ENCODE measurements around the gene PDE6B.
"Not testable (repeated sequence)": the region's sequence is repeated elsewhere in the genome, so short reads cannot be mapped to it uniquely, and the experiment has no call there.

The PDE6B gene

DNA sequence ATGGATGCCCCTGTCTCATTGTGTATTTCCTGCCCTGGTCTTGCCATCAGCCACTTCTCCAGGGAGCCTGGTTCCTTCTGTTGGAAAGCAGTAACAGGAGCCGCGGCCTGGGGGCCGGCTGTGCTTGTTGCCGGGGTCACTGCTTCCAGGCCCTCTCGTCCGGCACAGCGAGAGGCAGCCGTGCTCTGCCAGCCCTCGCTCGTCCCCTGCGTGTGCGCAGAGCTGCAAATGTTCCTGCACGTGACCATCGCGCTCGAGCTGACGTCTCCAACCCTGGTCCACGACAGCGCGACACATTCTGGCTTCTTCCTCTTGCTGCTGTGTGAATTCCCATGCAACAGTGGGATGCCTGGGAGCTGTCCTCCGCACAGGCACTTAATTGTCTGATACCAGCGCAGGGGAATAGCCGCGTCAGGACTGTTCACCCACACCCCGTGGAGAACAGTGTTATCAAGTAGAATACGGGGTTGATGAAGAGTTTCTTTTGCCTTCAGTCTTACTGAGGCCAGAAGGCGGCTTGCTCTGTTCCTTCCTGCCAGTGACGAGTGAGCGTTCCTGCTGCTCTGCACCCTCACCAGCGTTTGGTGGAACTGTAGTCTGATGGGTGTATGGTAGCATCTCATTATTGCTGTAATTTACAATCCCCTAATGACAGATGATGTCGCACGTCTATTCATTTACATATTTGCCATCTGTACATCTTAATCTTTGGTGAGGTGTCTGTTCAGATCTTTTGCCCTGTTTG, 12.3 kb downstream of the PDE6B start:
- no peak for DNase-seq

DNA sequence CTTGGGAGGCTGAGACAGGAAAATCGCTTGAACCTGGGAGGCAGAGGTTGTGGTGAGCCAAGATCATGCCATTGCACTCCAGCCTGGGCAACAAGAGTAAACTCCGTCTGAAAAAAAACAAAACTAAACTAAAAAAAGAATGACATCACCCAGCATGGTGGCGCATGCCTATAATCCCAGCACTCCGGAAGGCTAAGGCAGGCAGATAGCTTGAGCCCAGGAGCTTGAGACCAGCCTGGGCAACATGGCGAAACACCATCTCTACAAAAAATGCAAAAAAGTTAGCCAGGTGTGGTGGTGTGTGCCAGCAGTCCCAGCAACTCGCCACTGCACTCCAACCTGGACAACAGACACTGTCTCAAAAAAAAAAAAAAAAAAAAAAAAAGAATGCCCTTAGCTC, 17.0 kb downstream of the PDE6B start:
- not testable (repeated sequence) for DNase-seq

DNA sequence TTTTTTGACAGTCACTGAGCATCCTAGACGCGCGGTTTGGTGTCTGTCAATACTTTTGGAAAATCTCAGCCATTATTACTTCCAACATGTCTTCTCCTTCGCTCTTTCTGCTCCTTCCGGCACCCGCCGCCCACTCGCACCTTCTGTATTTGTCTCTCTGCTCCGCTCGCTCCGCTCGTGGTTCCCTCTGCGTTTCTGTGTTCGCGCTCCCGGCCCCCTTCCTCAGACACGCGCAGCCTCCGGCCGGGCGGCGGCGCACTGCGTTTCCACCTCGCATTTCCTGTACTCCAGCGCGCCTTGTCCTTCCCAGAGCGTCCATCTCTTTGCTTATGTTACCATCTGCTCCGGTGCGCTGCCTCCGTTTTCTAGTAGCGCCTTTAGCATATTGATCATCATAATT, 21.1 kb downstream of the PDE6B start:
- DNase-seq: no peak

DNA sequence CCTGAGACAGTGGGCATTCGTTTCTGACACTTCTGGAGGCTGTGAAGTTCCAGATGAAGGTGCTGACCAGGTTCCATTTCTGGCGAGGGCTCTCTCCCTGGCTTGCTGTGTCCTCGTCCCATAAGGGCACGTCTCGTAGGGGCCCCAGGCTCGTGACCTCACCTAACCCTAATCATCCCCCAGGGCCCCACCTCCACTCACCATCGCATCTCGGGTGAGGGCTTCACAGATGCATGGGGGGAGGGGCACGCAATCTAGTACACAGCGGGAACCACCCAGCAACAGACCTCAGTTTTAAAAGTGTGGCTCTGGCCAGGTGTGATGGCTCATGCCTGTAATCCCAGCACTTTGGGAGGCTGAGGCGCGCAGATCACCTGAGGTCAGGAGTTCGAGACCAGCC, 22.1 kb downstream of the PDE6B start:
- DNase-seq: no peak

DNA sequence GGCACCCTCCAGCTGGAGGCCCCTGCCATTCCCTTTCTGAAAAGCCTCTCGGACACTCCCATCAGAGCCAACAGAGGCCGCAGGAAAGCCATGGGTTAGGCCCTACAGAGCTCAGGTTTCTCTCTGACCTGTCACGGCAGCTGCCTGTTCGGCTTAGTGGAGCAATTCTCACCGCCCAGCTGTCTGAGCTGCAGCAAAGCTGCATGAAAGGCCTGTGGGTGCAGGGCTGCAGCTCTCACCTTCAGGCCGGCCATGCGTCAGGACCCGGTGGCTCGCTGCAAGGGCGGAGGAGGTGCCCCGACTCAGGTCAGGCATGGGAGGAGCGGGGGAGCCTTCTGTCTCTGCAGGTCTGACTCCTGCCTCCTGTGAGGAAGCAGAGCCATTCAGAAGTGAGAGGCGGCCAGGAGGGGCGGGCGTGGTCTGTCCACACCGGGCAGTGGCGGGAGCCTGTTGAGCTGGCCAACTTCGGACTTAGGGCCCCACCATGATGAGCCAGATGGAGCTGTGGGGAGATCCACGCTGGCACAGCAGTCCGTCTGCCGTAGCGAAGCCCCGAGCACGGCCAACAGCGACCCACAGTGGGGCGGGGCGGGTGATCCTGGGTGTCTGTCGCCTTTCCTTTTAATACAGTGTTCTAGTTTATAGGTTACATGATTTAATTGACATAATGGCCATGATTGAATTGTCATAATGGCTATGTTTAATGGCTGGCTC, 23.4 kb downstream of the PDE6B start:
- no peak for DNase-seq

DNA sequence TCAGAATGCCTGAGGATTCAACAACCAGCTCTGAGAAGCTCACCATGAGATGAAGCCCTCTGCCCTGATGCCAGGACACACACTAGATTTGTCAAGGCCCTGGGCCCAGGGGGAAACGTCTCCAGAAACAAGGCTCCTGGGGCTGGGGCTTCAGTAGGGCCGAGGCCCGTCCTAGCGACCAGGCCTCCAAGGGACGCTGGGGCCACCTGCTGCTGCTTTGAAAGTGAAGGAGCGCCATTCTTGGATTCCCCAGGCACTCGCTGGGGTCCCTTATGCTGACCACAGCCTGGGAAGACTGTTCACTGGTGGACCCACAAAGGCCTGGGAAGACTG, 23.9 kb downstream of the PDE6B start:
- no peak for DNase-seq

DNA sequence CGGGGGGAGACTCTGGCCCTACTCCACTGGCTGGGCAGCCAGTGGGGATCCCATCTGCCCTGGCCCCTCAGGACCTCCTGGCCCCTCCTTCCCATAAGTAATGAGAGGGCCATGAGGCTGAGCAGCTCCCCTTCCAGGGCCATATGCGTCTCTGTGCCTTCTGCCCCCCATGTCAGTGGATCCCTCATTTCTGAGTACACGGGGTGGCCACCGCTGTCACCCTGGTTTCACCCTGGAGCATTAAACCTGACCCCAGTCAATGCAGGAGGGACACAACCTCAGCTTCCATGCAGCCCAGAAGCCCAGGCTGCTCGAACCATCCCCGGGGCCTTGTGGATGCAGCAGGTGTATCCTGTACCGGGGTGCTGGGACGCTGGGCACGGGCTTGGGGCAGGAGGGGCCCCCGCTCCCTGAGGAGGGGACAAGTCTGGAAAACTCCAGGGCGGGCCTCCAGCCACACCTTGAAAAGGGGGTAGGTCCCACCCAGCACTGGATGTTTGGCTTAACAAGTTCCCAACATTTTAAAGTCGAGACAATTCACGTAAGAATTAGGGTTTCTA, 24.5 kb downstream of the PDE6B start:
- no peak for DNase-seq

DNA sequence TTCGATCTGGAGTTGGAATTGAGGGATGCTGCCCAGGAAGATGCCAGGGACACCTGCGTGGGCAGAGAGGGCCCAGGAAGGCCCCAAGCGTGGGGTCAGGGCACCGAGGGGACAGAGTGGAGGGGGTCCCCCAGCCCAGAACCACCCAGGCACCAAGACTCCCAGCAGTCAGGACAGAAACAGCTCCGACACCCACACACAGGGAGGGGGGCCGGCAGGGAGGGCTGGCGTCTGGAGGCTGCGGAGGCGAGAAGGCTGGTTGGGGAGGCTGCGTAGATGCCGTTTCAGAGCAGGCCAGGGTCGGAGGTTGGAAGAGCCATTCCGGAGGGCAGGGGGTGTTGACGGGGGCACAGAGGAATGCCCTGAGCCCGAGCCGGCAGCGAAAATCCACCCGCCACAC, 25.1 kb downstream of the PDE6B start:
- no peak for DNase-seq

DNA sequence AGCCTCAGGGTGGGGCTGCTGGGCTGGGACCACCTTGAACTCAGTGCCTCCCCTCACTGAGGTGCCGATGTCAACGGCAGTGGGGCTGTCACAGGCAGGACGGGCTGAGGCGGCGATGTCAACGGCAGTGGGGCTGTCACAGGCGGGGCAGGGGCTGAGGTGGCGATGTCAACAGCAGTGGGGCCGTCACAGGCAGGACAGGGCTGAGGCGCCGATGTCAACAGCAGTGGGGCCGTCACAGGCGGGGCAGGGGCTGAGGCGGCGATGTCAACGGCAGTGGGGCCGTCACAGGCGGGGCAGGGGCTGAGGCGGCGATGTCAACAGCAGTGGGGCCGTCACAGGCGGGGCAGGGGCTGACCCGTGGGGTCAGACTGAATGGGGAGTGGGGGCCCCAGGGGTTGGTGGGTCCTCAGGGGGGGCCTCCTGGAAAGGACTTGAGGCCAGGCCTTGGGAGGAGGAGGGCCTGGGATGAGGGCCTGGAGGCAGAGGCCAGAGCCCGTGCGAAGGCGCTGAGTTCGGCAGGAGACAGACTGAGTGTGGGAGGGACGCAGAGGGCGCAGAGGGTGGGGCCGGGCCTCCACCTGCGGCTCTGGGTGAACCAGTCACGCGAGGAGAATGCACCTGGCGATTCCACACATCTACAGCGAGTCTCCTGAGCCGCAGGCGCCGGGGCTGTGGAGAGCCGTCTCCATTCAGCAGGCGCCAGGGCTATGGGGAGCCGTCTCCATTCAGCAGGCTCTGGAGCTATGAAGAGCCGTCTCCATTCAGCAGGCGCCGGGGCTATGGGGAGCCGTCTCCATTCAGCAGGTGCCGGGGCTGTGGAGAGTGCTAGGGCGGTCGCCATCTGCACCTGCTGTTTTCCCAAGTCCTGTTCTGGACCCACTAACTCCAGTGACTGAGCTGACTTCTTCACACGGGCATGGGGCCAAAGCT, 25.8 kb downstream of the PDE6B start:
- no peak for DNase-seq

DNA sequence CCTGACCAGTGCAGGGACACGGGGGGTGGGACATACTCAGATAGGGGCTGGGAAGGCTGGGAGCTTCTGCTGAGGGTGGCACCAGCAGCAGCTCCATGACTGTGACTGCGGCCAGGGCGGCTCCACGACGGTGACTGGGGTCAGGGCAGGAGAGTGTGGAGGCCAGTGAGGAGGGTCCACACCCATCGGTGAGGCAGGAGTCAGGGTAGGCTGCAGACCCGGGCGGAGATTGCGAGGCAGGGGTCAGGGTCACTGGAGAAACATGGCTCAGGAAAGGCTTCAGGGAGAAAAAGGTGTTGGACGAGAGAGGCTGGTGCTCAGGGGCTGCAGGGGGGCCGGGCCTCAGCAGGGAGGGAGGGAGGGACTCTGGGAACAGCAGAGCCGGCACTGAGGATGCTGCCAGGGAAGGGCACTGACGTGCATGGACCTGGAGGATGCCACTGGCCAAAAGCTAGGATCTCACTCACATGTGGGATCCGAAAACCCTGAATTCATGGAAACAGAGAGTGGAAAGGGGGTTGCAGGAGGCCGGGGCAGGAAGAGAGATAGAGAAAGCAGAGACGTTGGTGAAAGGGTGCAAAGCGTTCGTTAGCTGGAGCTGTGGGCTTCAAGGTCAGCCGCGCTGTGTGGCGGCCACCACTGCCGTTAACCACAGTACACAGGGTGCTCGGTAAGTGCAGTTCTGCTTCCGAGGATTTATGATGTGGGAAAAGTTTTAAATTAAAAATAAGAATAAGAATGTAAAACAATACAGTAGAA, 26.7 kb downstream of the PDE6B start:
- no peak for DNase-seq

DNA sequence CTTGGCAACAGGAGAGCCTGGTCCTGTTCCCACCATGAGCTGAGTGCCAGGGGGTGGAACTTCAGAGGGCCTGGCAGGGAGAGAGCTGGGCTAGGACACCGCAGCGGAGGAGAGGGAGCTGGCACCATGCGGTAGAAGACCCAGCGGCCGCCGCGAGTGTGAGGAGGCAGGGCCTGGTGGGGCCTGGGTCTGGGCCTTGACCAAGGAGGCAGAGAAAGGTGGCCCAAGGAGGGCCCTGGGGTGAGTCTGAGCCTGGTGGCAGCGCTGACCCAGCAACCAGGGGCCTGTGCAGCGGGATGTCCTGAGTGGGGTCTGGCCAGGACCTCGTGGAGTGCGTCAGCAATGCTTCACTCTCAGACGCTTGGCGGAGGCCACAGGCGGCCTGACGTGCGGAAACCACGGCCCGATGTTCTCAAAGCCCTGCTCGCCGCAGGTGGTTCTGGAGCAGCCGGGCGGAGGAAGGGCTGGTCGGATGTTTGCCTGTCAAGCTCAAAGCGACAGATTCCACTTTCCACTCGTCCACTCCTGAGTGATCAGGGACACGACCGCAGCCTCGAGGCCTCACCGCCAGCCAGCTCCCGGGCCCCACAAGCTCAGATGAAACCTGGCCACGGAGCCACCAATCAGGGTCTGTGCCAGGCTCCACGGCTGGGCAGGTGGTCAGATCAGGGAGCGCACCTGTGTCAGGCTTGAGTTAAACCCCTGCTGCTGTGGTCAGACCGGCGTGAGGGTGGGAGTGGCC, 27.9 kb downstream of the PDE6B start:
- no peak for DNase-seq

DNA sequence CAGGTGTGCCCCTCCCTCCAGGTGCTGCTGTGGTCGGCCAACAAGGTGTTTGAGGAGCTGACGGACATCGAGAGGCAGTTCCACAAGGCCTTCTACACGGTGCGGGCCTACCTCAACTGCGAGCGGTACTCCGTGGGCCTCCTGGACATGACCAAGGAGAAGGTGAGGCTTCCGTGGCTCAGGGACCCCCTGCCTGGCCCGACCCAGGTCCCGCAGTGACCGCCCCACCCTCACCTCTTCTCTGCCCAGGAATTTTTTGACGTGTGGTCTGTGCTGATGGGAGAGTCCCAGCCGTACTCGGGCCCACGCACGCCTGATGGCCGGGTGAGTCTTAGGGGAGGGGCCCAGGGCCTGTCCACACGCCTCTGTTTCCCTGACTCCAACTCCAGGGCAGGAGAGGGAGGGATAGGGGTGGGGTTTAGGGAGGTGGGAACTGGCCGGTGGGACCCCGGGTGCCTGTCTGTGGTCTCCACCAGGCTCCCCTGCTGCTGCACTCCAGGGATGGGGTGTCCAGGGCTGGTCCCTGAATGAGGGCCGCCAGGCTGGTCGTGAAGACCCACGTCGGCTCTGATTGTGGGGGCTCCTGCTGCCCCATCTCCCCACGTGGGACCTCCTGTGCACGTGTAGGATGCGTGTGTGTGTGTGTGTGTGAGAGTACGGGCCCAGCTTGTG, 28.6 kb downstream of the PDE6B start:
- DNase-seq: no peak

DNA sequence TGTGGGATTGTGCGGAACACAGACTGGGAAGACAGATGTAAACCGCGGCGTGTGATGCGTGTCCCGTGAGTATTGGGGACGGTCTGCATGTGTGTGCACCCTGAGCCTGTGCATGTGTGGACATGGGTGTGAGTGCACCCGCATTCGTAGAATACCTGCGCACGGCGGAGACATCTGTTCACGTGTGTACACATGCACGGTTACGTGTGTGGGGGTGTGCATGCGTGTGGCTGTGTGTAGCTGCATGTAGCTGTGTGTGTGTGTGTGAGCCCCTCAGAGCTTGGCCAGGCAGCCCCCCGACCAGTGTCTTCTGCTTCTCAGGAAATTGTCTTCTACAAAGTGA, 29.1 kb downstream of the PDE6B start:
- DNase-seq: no peak

DNA sequence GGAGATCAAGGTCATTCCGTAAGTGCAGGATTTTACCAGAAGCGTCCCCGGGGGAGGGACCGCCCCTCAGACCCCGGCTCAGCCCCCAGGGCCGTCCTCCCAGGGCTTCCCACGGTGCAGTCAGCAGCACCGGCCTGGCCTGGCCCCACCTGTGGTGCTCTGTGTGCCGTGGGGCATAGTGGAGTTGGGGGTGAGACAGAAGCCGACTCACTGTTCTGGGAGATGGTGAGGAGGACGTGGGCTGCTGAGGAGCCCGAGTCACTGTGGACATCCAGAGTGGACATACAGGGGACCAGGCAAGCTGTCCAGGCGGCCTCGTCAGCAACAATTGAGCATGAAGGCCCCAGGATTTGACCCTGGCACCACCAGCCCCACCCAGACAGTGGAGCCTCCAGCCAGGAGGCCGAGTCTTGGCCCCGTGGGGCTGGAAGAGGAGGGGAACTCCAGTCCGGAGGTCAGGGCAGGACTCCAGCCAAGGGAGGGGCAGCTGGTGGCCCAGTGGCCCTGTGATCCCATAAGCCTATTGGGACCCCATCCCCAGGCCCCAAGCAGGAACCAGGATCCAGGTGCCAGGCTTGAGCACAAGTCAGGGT, 29.6 kb downstream of the PDE6B start:
- DNase-seq: no peak

DNA sequence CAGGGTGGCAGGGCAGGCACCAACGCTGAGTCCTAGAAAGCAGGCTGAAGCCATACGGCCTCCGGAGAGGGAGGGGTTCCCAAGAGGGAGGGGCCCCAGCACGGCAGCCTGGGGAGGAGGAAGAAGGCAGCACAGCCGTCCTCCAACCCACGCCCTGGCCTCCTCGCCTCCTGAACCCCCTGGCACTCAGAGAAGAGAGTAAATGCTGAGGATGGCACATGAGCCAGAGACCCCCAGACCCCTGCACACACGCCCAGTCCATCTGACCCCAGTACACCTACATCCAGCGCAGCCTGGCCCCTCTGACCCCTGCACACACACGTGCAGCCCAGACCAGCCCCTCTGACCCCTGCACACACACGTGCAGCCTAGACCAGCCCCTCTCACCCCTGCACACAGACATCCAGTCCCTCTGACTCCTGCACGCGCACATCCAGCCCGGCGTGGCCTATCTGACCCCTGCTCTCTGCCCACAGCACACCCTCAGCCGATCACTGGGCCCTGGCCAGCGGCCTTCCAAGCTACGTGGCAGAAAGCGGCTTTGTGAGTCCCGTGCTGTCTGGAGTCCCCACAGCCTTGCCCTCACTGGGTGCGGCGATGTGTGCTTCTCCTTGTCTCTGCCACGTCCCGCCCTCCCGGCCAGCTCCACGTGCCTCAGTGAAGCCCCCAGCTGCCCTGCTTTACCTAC, 30.2 kb downstream of the PDE6B start:
- no peak for DNase-seq

DNA sequence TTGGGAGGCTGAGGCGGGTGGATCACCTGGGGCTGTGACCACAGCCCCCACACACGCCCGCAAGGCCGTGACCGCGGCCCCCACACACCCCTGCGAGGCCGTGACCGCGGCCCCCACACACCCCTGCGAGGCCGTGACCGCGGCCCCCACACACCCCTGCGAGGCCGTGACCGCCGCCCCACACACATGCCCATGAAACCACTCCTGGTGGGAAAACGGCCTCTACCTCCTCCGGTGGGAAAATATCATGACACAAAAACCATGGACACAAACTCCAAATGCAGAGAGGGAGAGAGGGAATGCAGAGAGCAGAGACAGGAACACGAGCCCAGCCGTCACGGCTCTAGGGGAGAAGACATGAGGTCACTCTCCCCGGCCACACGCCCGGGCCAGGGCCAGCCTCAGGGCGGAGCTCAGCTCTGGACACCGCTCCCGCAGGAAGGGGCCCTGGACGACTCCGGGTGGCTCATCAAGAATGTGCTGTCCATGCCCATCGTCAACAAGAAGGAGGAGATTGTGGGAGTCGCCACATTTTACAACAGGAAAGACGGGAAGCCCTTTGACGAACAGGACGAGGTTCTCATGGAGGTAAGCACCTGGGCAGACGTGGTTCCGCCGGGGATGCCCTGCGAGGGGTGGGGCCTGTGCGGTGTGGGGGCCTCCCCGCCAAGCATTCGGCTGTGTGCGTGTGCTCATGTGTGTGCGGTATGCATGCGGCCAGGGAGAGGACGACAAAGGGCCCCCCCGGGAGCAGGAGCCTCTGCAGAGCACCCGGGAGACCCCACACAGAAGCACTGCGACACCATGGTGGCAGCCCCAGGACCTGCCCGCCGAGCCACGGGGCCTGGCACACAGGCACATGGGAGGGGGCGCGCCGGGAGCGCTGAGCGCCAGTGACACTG, 31.3 kb downstream of the PDE6B start:
- DNase-seq: no peak

DNA sequence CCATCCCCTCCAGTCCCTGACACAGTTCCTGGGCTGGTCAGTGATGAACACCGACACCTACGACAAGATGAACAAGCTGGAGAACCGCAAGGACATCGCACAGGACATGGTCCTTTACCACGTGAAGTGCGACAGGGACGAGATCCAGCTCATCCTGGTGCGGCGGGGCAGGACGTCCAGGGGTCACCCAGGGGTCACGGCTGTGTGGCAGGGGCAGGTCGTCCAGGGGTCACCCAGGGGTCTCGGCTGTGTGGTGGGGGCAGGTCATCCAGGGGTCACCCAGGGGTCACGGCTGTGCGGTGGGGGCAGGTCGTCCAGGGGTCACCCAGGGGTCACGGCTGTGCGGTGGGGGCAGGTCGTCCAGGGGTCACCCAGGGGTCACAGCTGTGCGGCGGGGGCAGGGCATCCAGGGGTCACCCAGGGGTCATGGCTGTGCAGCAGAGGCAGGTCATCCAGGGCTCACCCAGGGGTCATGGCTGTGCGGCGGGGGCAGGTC, 32.0 kb downstream of the PDE6B start:
- no peak for DNase-seq

DNA sequence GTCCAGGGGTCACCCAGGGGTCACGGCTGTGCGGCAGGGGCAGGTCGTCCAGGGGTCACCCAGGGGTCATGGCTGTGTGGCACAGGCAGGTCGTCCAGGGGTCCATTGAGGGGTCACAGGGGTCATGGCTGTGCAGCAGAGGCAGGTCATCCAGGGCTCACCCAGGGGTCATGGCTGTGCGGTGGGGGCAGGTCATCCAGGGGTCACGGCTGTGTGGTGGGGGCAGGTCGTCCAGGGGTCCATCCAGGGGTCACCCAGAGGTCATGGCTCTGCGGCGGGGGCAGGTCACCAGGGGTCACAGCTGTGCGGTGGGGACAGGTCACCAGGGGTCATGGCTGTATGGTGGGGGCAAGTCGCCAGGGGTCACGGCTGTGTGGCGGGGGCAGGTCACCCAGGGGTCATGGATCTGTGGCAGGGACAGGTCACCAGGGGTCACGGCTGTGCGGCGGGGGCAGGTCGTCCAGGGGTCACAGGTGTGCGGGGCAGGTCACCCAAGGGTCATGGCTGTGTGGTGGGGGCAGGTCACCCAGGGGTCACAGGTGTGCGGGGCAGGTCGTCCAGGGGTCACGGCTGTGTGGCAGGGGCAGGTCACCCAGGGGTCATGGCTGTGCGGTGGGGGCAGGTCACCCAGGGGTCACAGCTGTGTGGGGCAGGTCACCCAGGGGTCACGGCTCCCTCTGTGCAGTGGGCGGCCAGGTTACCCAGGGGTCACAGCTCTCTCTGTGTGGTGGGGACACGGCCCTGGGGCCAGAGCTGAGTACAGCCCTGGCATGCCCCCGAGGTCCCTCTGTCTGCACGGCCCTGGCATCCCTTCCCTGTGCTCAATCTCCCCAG, 32.7 kb downstream of the PDE6B start:
- no peak for DNase-seq

Data from fibroblast of skin of right quadriceps (primary cell).